AG08395 (cell line): ENCODE measurements around the gene SLC23A2.
"Not testable (repeated sequence)": the region's sequence is repeated elsewhere in the genome, so short reads cannot be mapped to it uniquely, and the experiment has no call there.

Source experiments
- DNase-seq: peaks from one replicate; pipeline ENCODE4 v3.0.0; 2012; ENCODE audit warnings: mixed read lengths, low spot score

SLC23A2 gene

GRCh38 chr20:4902788-4903187, 98.5 kb downstream of the SLC23A2 start:
- DNase-seq = no peak

- no peak for DNase-seq
Observed at GRCh38 chr20:4901031-4901818, 100.1 kb downstream of the SLC23A2 start.

DNA sequence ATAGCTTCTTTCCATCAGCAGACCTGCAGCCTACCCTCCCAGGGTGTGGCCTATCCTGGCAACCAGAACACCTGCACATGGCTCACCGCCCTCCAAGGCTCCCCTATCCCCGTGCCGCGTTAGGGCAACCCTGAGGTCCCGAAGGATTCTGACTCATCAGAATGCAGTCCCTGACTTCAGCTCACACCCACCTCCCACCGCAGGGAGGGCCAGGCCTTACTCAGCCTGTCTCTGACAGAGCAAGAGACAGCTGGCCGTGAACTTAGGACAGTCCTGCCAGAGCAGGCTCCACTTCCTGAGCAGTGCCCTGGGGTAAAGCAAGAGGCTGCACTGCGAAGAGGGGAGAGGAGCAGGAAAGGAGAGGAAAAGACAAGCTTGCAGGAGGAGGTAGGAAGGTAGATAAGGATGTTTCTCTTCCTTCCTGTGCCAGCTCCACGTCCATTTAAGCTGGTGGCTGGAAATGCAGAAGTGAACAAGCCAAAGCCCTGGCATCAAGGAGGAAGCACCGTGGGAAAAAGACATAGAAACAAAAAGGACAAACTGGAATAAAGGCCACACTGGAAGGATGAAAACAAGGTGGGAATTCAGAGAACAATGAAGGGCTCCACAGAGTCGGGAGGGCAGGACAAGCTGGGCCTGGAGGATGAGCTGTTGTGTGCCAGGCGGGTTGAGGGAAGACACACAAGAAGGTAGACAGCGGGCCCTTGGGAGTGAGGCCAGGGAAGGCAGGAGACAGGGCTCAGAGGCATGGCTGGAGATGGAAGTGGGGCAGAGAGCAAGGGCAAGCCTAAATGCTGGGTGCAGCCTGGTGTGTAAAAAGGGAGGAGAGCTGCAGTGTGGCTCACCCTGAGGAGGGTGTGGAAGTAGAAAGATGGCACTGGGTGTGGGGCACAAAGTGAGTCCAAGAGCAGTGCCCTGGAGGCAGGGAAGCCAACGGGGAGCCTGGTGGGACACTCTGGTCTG, 102.7 kb downstream of the SLC23A2 start:
- DNase-seq = peak; percentile 53

GRCh38 chr20:4897600-4897999, 103.7 kb downstream of the SLC23A2 start:
- no peak for DNase-seq

- DNase-seq = no peak
Observed at GRCh38 chr20:4896971-4897497, 104.3 kb downstream of the SLC23A2 start.

DNA sequence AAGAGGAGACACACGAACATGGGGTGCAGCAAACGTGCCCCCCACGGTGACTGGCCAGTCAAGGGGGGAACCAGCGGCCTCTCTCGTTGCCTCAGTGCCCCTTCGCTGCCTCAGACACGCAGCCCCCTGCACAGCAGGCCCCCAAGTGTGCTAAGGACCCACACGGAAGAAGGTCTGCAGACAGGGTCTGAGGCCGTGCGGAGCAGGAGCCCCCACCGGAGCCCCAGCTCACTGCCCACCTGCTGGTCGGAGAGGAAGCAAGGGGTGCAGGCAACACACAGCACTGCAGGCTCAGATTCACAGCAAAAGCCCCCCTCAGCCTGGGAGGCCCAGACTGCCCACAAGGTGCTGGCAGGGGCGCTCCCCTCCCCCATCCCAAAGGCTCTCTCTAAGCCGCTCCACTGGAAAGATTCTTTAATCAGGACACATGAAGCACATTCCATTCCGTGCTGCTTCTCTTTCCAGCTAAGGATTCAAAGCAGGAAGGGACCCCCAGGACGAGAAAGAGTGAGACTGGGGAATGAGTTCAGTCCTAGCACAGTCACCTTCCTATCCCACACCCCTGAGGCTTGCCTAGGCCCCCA, 105.1 kb downstream of the SLC23A2 start:
- DNase-seq = no peak

DNA sequence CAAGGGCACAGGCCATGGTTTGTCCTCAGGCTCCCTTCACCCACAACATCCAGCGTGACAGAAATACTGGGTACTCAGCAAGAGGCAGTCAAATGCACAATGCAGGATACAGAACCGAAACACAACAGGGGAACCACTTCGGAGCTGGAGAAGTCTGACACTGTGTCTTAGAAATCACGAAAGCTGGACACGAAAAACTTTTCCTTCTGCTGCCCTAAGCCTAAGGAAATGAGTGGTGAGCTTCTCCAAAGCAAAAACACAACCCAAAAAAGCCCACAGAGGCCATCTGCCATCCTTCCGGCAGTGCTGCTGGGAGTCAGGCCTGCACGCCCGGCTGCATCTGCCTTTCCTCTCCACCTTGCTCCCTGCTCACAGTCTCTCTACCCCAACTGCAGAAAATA, 106.3 kb downstream of the SLC23A2 start:
- DNase-seq = no peak

- DNase-seq = no peak
Observed at GRCh38 chr20:4894409-4894808, 106.9 kb downstream of the SLC23A2 start.

DNA sequence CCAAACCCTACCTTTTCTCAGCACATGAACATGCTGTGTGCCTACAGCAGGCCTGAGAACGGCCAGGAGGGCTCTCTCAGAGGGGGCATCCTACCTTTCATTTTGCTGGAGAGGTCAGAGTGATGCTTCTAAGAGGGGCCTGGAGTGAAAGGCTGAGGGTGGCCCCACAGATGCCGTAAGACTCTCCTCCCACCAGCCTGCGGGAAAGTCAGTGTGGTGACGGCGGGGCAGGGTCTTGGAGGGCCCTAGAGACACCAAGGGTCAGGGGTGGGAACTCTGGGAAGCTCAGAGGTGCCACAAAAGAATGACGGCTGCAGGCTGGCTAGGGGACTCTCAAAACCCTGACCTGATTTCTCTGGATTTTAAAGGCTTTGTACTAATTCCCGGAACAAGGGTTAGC, 107.6 kb downstream of the SLC23A2 start:
- no peak for DNase-seq

DNA sequence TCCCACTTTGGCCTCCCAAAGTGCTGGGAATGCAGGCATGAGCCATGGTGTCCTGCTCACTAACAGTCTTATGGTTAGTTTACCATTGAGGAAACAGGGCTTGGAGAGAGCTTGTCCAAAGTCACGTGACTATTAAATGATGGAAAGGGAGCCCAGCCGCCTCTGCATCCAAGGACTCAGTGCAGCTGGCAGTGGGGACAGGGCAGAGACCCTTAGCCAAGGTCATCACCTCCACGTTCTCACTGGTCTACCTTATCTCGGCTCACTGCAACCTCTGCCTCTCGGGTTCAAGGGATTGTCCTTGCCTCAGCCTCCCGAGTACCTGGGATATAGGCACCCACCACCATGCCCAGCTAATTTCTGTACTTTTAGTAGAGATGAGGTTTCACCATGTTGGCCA, 109.3 kb downstream of the SLC23A2 start:
- DNase-seq = no peak

DNA sequence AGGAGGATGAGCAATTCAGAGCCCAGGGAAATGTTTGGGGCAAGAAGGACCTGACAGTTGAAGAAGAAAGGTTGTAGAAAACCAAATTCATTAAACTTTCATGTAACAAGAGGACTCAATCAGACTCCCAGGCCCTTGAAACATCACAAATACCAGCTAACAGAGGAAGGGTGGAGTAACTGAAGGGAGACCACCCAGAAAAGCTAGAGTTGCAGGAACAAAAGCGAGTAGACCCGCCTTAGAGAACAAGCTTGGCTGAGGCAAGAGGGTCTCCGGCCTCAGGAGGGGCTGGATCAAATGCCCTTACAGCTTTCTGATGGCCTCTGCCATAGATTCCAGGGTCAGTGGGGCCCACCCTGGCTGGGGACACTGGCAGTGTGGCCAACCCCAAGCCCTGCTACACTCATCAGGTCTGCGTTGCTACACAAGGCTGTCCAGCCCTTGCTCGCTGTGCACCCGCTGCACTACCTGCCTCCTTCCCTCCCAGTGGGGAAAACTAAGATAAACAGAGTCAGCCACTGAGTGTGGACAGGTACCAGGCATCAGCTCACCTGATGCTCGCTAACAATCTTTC, 110.0 kb downstream of the SLC23A2 start:
- no peak for DNase-seq

DNA sequence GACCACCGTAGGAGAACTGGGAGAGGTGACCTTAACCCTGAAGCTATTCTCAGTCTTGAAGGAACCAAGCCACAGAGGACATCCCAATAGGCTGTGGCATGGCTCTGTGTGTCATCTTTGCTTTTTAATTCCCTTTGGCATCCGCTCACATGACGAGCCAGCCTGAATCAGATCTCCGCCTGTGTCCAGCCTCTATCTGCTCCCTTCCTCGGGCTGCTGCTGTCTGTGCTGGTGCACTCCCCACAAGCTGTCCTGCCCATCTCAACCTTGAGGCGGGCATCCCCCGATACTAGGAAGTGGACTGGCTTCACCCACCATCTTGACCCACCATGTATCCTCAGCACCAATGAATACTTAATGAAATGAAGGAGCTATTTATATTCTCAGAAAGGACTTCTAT, 111.9 kb downstream of the SLC23A2 start:
- DNase-seq = no peak

GRCh38 chr20:4887586-4887985, 113.7 kb downstream of the SLC23A2 start:
- no peak for DNase-seq

- DNase-seq = no peak
Observed at GRCh38 chr20:4886771-4887527, 114.4 kb downstream of the SLC23A2 start.

DNA sequence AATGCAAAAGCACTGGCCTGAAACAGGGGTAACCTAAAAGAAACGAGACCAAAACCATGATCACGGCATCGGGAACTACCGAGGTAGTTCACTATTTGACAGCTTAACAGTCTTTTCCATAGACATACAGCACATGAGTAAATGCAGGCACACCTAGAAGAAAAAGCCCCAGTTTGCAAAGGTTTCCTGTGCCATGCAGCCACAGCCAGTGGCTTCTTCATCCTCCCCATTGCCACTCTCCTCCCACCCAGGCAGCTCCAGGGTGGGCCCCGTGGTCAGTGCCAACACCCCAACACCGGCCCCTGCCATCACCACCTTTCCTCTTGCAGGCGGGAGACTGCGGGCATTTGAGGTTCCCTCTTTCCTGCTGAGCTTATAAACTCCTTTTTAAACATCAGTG, 115.4 kb downstream of the SLC23A2 start:
- DNase-seq = no peak

DNA sequence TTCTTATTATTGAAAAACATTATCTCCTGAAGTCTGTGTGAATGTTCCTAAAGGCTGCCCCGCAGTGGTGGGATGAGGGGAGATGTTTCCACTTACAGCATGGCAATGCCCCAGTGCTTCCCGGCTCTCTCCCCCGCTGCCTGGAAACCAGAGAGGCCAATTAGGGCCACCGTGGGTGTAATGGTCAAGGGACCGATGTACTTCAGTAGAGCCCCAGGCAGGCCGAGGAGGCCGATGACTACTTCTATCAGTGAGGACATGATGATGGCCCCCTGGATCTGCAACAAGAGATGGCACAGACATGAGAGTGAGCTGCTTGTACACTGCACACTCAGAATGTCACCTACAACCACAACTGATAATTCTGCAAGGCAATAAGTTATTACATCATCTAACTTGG, 117.8 kb downstream of the SLC23A2 start:
- no peak for DNase-seq

DNA sequence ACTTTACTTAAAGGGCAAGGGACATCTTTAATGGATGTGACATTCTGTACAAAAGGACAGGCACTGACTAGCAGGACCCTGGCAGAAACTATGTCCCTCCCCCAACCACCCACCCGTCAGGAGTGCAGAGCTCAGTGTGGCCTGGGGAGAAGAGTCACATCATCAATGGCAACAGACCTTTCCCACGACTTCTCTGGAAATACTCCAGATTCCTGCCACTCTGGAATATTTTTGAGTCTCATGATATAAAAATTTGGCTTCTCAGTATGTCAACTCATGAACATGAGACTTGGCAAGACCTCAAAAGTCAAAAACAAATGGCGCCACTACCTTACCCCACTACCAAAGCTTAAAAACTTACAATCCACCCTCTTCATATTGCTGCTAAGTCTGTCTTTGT, 118.3 kb downstream of the SLC23A2 start:
- DNase-seq = no peak

DNA sequence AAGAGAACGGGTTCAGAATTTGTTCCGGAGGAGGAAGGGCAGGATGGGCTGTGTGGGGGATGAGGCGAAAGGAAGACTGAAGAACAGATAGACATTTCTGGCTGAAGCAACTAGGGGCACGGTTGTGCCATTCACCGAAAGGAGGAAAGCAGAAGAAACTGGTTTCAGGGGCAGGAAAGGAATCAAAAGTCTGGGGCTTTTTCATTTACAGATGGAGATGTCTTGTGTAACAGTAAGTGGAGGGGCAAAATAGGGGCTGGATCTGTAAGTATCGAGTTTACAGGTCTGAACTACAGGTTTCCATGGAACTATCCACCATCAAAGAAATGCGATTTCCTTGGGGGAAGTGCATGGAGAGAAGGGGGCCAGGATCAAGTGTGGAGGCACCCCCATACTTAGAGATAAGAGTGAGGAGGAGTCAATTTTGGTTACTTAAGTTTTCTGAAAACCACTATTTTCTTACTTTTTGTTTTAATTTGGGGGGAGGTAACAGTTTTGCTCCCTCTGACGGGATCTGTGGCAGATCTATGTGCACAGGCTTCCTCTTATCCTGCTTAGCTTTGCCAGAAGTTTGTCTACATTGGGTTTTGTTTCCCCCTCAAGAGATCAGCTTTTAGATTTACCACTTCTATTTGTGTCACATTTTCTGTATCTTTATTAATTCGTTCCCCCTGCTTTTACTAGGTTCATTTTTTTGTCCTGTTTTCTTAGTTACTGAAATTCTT, 120.1 kb downstream of the SLC23A2 start:
- DNase-seq = no peak

DNA sequence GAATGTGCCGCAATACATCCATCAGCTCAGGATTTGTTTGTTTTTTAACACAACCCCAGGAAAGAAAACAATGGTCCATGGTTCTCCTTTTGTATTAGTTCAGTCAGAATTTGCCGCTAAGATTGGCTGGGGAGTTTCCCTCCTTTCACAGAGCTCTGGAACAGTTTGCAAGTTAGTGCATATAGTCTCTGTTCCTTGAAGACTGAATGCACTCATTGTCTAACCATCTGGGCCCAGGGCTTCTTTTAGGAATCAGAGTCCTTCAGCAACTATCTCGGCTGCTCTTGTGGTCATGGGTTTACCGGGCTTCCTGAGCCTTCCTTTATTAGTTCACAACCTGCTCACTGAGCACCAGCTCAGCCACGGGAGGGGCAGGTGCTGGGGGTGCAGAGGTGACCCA, 121.3 kb downstream of the SLC23A2 start:
- no peak for DNase-seq

GRCh38 chr20:4878099-4878498, 123.2 kb downstream of the SLC23A2 start:
- DNase-seq = not testable (repeated sequence)

GRCh38 chr20:4876731-4877130, 124.6 kb downstream of the SLC23A2 start:
- no peak for DNase-seq
